SK-N-SH (cell line): ENCODE results near the gene PSMA5.

ENCODE experiments used
- EP300 ChIP-seq, 2 experiments: IDR thresholded peaks; 2 replicates each; pipeline versions ENCODE4 v1.4.0 to v1.6.1; 2012; ENCODE audit warnings: borderline replicate concordance in 1 of 2, low read depth in 1 of 2, low read length in 1 of 2
- EZH2phosphoT487 ChIP-seq: fragments of 200-600 bp; sonication (generic); IDR thresholded peaks from 2 replicates; pipeline ENCODE4 v1.6.1; 2017; ENCODE audit warnings: low read depth, mixed run types, mild to moderate bottlenecking, antibody characterized with exemption, moderate library complexity, borderline replicate concordance
- GATA2 ChIP-seq: sonication (generic); formaldehyde crosslinking; IDR thresholded peaks from 2 replicates; pipeline ENCODE4 v1.5.0; 2020; ENCODE audit warnings: mild to moderate bottlenecking, missing genetic modification reagents
- PBX3 ChIP-seq: IDR thresholded peaks from 2 replicates; pipeline ENCODE4; 2012
- RAD21 ChIP-seq: IDR thresholded peaks from 2 replicates; pipeline ENCODE4 v1.6.1; 2012; ENCODE audit warnings: mild to moderate bottlenecking, low read length
- SIN3A ChIP-seq: IDR thresholded peaks from 2 replicates; pipeline ENCODE4 v1.6.1; 2012; ENCODE audit warnings: low read depth, mild to moderate bottlenecking, low read length, moderate library complexity, borderline replicate concordance
- TF ChIP-seq, protein P1 (sequence below): fragments of 200-600 bp; sonication (generic); IDR thresholded peaks from 2 replicates; pipeline ENCODE4 v1.6.1; 2017; ENCODE audit warnings: antibody characterized with exemption, mild to moderate bottlenecking, moderate library complexity
- TF ChIP-seq, protein P2 (sequence below): IDR thresholded peaks from 2 replicates; pipeline ENCODE4 v1.6.1; 2012; ENCODE audit warnings: mild to moderate bottlenecking, low read depth, low read length, moderate library complexity

- TF ChIP-seq EZH2phosphoT487 (no peak), SIN3A (no peak), EP300 (IDR thresholded peaks at IDR 0.05; ENCODE audit: borderline replicate concordance in 1 of 2, low read depth in 1 of 2, low read length in 1 of 2) (no peak), PBX3 (no peak), RAD21 (no peak), GATA2 (CRISPR knock-in tag) (no peak)
- TF ChIP-seq, protein P1, sequence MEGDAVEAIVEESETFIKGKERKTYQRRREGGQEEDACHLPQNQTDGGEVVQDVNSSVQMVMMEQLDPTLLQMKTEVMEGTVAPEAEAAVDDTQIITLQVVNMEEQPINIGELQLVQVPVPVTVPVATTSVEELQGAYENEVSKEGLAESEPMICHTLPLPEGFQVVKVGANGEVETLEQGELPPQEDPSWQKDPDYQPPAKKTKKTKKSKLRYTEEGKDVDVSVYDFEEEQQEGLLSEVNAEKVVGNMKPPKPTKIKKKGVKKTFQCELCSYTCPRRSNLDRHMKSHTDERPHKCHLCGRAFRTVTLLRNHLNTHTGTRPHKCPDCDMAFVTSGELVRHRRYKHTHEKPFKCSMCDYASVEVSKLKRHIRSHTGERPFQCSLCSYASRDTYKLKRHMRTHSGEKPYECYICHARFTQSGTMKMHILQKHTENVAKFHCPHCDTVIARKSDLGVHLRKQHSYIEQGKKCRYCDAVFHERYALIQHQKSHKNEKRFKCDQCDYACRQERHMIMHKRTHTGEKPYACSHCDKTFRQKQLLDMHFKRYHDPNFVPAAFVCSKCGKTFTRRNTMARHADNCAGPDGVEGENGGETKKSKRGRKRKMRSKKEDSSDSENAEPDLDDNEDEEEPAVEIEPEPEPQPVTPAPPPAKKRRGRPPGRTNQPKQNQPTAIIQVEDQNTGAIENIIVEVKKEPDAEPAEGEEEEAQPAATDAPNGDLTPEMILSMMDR: no peak
- TF ChIP-seq, protein P2, sequence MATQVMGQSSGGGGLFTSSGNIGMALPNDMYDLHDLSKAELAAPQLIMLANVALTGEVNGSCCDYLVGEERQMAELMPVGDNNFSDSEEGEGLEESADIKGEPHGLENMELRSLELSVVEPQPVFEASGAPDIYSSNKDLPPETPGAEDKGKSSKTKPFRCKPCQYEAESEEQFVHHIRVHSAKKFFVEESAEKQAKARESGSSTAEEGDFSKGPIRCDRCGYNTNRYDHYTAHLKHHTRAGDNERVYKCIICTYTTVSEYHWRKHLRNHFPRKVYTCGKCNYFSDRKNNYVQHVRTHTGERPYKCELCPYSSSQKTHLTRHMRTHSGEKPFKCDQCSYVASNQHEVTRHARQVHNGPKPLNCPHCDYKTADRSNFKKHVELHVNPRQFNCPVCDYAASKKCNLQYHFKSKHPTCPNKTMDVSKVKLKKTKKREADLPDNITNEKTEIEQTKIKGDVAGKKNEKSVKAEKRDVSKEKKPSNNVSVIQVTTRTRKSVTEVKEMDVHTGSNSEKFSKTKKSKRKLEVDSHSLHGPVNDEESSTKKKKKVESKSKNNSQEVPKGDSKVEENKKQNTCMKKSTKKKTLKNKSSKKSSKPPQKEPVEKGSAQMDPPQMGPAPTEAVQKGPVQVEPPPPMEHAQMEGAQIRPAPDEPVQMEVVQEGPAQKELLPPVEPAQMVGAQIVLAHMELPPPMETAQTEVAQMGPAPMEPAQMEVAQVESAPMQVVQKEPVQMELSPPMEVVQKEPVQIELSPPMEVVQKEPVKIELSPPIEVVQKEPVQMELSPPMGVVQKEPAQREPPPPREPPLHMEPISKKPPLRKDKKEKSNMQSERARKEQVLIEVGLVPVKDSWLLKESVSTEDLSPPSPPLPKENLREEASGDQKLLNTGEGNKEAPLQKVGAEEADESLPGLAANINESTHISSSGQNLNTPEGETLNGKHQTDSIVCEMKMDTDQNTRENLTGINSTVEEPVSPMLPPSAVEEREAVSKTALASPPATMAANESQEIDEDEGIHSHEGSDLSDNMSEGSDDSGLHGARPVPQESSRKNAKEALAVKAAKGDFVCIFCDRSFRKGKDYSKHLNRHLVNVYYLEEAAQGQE: no peak
Observed at GRCh38 chr1:109472779-109473178, 46.5 kb upstream of the PSMA5 start.
